GM23338 (cell line): ENCODE measurements around the gene CDH4. TPM values are rescaled to one million over a fixed set of nuclear protein-coding genes. Genes with fewer than 3 reads are reported as not detected.

Experiments
- ATAC-seq: fragments of 200-7000 bp; cut with Tn5 transposase; 3 replicates; pipeline ENCODE4 v1.9.1; 2020
- DNase-seq: peaks from one replicate; pipeline ENCODE4 v3.0.0-alpha.2; 2015; ENCODE audit warnings: low spot score
- H2AFZ ChIP-seq: fragments of 200-600 bp; sonication (generic); 2 replicates; pipeline ENCODE4 v1.8.0; 2016; ENCODE audit warnings: antibody characterized with exemption, mild to moderate bottlenecking, moderate library complexity
- H3F3A ChIP-seq: fragments of 200-600 bp; sonication (generic); replicated peaks from 2 replicates; pipeline ENCODE4 v1.8.0; 2017; ENCODE audit warnings: antibody characterized with exemption, mixed run types, low read depth
- H3K27ac ChIP-seq: fragments of 200-600 bp; sonication (generic); 2 replicates; pipeline ENCODE4 v1.6.1; 2016; ENCODE audit warnings: low read depth
- H3K27me3 ChIP-seq: fragments of 200-600 bp; sonication (generic); 2 replicates; pipeline ENCODE4 v1.8.0; 2016; ENCODE audit warnings: mild to moderate bottlenecking, mixed run types, moderate library complexity; ENCODE audit not compliant: insufficient read depth
- H3K36me3 ChIP-seq: fragments of 200-600 bp; sonication (generic); 2 replicates; pipeline ENCODE4 v1.8.0; 2016; ENCODE audit warnings: mild to moderate bottlenecking; ENCODE audit not compliant: insufficient read depth
- H3K4me1 ChIP-seq: fragments of 200-600 bp; sonication (generic); 2 replicates; pipeline ENCODE4 v1.8.0; 2016; ENCODE audit warnings: mild to moderate bottlenecking, moderate library complexity; ENCODE audit not compliant: insufficient read depth
- H3K4me2 ChIP-seq: fragments of 200-600 bp; sonication (generic); 2 replicates; pipeline ENCODE4 v1.7.1; 2017; ENCODE audit warnings: mixed run types
- H3K4me3 ChIP-seq: fragments of 200-600 bp; sonication (generic); 2 replicates; pipeline ENCODE4 v1.6.1; 2016; ENCODE audit warnings: mixed run types
- H3K79me2 ChIP-seq: fragments of 200-600 bp; sonication (generic); replicated peaks from 2 replicates; pipeline ENCODE4 v1.8.0; 2017; ENCODE audit warnings: mild to moderate bottlenecking; ENCODE audit not compliant: insufficient read depth
- H3K9me2 ChIP-seq: fragments of 200-600 bp; sonication (generic); 2 replicates; pipeline ENCODE4 v1.8.0; 2017; ENCODE audit not compliant: insufficient read depth
- H4K20me1 ChIP-seq: fragments of 200-600 bp; sonication (generic); replicated peaks from 2 replicates; pipeline ENCODE4 v1.8.0; 2017; ENCODE audit warnings: mild to moderate bottlenecking; ENCODE audit not compliant: insufficient read depth
- H3K27ac Mint-ChIP-seq: 2 replicates; pipeline ENCODE4 v1.8.0; 2020; ENCODE audit warnings: inconsistent platforms, mild to moderate bottlenecking, moderate library complexity, mixed read lengths
- H3K27me3 Mint-ChIP-seq: 3 replicates; pipeline ENCODE4 v1.8.0; 2022; ENCODE audit warnings: low read depth, mild to moderate bottlenecking, moderate library complexity, mixed read lengths, inconsistent platforms; ENCODE audit not compliant: insufficient read depth, poor library complexity
- H3K36me3 Mint-ChIP-seq: 3 replicates; pipeline ENCODE4 v1.8.0; 2021; ENCODE audit warnings: low read depth, mild to moderate bottlenecking, inconsistent platforms, moderate library complexity, mixed read lengths
- H3K4me1 Mint-ChIP-seq: 3 replicates; pipeline ENCODE4 v1.8.0; 2020; ENCODE audit warnings: mild to moderate bottlenecking, inconsistent platforms, mixed read lengths
- H3K4me3 Mint-ChIP-seq: 3 replicates; pipeline ENCODE4 v1.8.0; 2021; ENCODE audit warnings: moderate library complexity, mild to moderate bottlenecking, inconsistent platforms, mixed read lengths
- H3K9me3 Mint-ChIP-seq: 3 replicates; pipeline ENCODE4 v1.8.0; 2020; ENCODE audit warnings: moderate library complexity, mild to moderate bottlenecking, inconsistent platforms, mixed read lengths
- ZNF331 ChIP-seq: fragments of 250-450 bp; sonication (Bioruptor Pico); IDR thresholded peaks from 2 replicates; pipeline ENCODE4 v1.5.0; 2020; ENCODE audit warnings: low read depth, mild to moderate bottlenecking, moderate library complexity
- microRNA counts: library from miRNA; unstranded; fragments of <30 nt; microRNA quantifications from one replicate; lab custom pipeline; 2017
- microRNA-seq: library from miRNA; unstranded; fragments of <30 nt; microRNA quantifications from one replicate; pipeline ENCODE4, GENCODE V29; 2017
- polyA plus RNA-seq: library from polyadenylated mRNA; unstranded; fragments of >200 nt; fragmentation: Nextera tagmentation; extraction: Ambion mirVana; gene quantifications from 2 replicates; pipeline ENCODE4 v1.2.1, GENCODE V29; 2016
- total RNA-seq: library from RNA; depleted of rRNA; stranded (reverse); fragments of >200 nt; shearing (Covaris generic); gene quantifications from 2 replicates; pipeline ENCODE4 v1.2.3, GENCODE V29; 2014
- TF ChIP-seq, protein P1 (sequence below): IDR thresholded peaks from one replicate; pipeline ENCODE4 v1.6.1; 2018; ENCODE audit warnings: antibody characterized with exemption; ENCODE audit not compliant: unreplicated experiment

The CDH4 gene
- total and polyA plus RNA-seq, 2 experiments from 2014 or later, result 1.2 to 4.2 TPM

DNA sequence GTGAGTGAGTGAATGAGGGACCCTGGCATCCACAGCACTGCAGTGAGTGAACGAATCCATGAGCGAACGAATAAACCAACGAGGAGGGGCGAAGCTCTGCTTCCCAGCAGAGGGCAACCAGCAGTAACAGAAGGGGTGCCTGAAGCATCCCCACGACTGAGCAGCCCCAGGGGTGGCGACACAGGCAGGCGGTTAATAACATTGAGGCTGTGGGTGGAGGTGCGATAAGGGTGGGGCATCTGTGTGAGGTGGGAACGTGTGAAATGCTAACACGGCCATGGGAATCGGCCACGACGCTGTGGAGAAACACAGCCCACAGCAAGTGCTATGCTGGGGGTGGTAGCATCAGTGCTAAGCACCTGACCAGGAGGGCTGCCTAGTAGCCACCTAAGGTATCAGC lies 737.7 kb downstream of the CDH4 start:
- no peaks in the 10 kb centered on the region for H3K4me1 Mint-ChIP-seq
- Histone ChIP-seq H3K4me2 (no peak overlapping the region), H4K20me1 (peaks cover 2% of the 10 kb centered on the region; the same call in 1 of the 2 replicates), H3F3A (no peaks in the 10 kb centered on the region), H3K36me3 (peaks cover 20% of the 10 kb centered on the region), H3K4me3 (no peak overlapping the region), H3K27me3 (no peaks in the 10 kb centered on the region), H3K27ac (no peak overlapping the region), H3K9me2 (no peaks in the 10 kb centered on the region), H3K4me1 (no peaks in the 10 kb centered on the region), H2AFZ (no peak overlapping the region), H3K79me2 (peaks cover 31% of the 10 kb centered on the region)
- H3K4me3 Mint-ChIP-seq, result no peak overlapping the region
- H3K9me3 Mint-ChIP-seq, result peaks cover 11% of the 10 kb centered on the region; the same call in 2 of the 3 replicates
- H3K36me3 Mint-ChIP-seq, result peaks cover 83% of the 10 kb centered on the region
- H3K27me3 Mint-ChIP-seq, result peaks cover 7% of the 10 kb centered on the region
- DNase-seq (no peak), ATAC-seq (no peak)
- TF ChIP-seq, protein P1, sequence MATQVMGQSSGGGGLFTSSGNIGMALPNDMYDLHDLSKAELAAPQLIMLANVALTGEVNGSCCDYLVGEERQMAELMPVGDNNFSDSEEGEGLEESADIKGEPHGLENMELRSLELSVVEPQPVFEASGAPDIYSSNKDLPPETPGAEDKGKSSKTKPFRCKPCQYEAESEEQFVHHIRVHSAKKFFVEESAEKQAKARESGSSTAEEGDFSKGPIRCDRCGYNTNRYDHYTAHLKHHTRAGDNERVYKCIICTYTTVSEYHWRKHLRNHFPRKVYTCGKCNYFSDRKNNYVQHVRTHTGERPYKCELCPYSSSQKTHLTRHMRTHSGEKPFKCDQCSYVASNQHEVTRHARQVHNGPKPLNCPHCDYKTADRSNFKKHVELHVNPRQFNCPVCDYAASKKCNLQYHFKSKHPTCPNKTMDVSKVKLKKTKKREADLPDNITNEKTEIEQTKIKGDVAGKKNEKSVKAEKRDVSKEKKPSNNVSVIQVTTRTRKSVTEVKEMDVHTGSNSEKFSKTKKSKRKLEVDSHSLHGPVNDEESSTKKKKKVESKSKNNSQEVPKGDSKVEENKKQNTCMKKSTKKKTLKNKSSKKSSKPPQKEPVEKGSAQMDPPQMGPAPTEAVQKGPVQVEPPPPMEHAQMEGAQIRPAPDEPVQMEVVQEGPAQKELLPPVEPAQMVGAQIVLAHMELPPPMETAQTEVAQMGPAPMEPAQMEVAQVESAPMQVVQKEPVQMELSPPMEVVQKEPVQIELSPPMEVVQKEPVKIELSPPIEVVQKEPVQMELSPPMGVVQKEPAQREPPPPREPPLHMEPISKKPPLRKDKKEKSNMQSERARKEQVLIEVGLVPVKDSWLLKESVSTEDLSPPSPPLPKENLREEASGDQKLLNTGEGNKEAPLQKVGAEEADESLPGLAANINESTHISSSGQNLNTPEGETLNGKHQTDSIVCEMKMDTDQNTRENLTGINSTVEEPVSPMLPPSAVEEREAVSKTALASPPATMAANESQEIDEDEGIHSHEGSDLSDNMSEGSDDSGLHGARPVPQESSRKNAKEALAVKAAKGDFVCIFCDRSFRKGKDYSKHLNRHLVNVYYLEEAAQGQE, result no peak
- no peak for TF ChIP-seq ZNF331 (CRISPR knock-in tag)
- H3K27ac Mint-ChIP-seq, result no peak overlapping the region

MicroRNAs within 50 kb of the gene (microRNA counts, 767-probe panel; counts per million panel counts)
- not detected for microRNA hsa-miR-1257 (lab: Ali Mortazavi, UCI)

Small RNA genes lying within 50 kb of the gene (microRNA-seq; reads per million reads assigned to microRNA genes)
- not detected for gene MIR1257
